Tongue (tissue), 2 donors: ENCODE data around the gene PAK6. TPM values are rescaled to one million over a fixed set of nuclear protein-coding genes. Genes with fewer than 3 reads are reported as not detected.
A peak's percentile ranks its signal among the peaks of the same experiment; 100 is the strongest.

ENCODE experiments used
- DNase-seq: peaks from one replicate; pipeline ENCODE4 v3.0.0-alpha.2; 2015
- total RNA-seq: library from RNA; depleted of rRNA; stranded (reverse); fragments of >200 nt; gene quantifications from one replicate; pipeline ENCODE4 v1.2.3, GENCODE V29; 2014

Gene PAK6
- total RNA-seq, 1 donor from 2014 or later: 2.5 TPM

- peak; percentile 65 for DNase-seq
Measured at GRCh38 chr15:40310001-40310959, 71.4 kb downstream of the PAK6 start.

GRCh38 chr15:40310993-40311392 lies 72.1 kb downstream of the PAK6 start:
- DNase-seq: no peak

- no peak for DNase-seq
Measured at GRCh38 chr15:40312370-40313158, 73.7 kb downstream of the PAK6 start.

GRCh38 chr15:40313531-40314398 lies 74.9 kb downstream of the PAK6 start:
- peak; percentile 79 for DNase-seq

GRCh38 chr15:40314723-40315276 lies 75.9 kb downstream of the PAK6 start:
- DNase-seq: no peak

GRCh38 chr15:40316931-40317330 lies 78.1 kb downstream of the PAK6 start:
- no peak for DNase-seq

- no peak for DNase-seq
Measured at GRCh38 chr15:40317580-40317979, 78.7 kb downstream of the PAK6 start.

GRCh38 chr15:40320409-40320808 lies 81.5 kb downstream of the PAK6 start:
- no peak for DNase-seq

- peak; percentile 77 for DNase-seq
Measured at GRCh38 chr15:40320931-40321371, 82.1 kb downstream of the PAK6 start.

GRCh38 chr15:40322531-40323238 lies 83.8 kb downstream of the PAK6 start:
- DNase-seq: no peak

GRCh38 chr15:40323239-40323952 lies 84.5 kb downstream of the PAK6 start, which contains the start of gene INAFM2:
Gene INAFM2, plus strand, starts transcription at chr15:40323692. Its CDS starts 364 bp downstream, at chr15:40324056.
- DNase-seq: peak; percentile 97

- DNase-seq: peak; percentile 41
Measured at GRCh38 chr15:40323953-40324937, 85.4 kb downstream of the PAK6 start.

- no peak for DNase-seq
Measured at GRCh38 chr15:40325188-40325587, 86.3 kb downstream of the PAK6 start.

- DNase-seq: no peak
Measured at GRCh38 chr15:40325700-40326099, 86.8 kb downstream of the PAK6 start.
